Body of pancreas (tissue), 4 donors: ENCODE results near the gene ALKBH4.

ENCODE experiments used
- CTCF ChIP-seq, 7 experiments: fragments of 450-650 bp in 4 of 7; fragments of 200-600 bp in 3 of 7; sonication (generic) in 3 of 7; IDR thresholded peaks; one replicate each; pipeline ENCODE4 v1.5.1; 2016 to 2019; ENCODE audit warnings: antibody characterized with exemption in 7 of 7
- POLR2A ChIP-seq, 3 donors: fragments of 450-650 bp; IDR thresholded peaks; one replicate each; pipeline ENCODE4 v1.6.1; 2016; ENCODE audit warnings: antibody characterized with exemption in 3 of 3, mild to moderate bottlenecking in 2 of 3

- TF ChIP-seq CTCF (IDR thresholded peaks at IDR 0.05) (no peak), POLR2A (IDR thresholded peaks at IDR 0.05) (no peak)
Observed at GRCh38 chr7:102421706-102422240, 42.9 kb downstream of the ALKBH4 start.
